HG02870 (cell line): ENCODE results near the gene SUPT20H.
"Not testable (repeated sequence)": the region's sequence is repeated elsewhere in the genome, so short reads cannot be mapped to it uniquely, and the experiment has no call there.

Experiments used
- ATAC-seq: cut with Tn5 transposase; IDR thresholded peaks from one replicate; pipeline ENCODE4 v1.9.1; 2021; ENCODE audit warnings: mild to moderate bottlenecking, moderate library complexity; ENCODE audit not compliant: unreplicated experiment

SUPT20H gene

GRCh38 chr13:37070145-37070695 lies 10.7 kb upstream of the SUPT20H start:
- no peak for ATAC-seq

- no peak for ATAC-seq
Measured at GRCh38 chr13:37069597-37070103, 10.2 kb upstream of the SUPT20H start.

- ATAC-seq: no peak
Measured at GRCh38 chr13:37068962-37069361, 9.5 kb upstream of the SUPT20H start.

- ATAC-seq: no peak
Measured at GRCh38 chr13:37067874-37068273, 8.4 kb upstream of the SUPT20H start.

GRCh38 chr13:37065890-37066526 lies 6.5 kb upstream of the SUPT20H start:
- no peak for ATAC-seq

GRCh38 chr13:37059848-37060192 lies 332 bp upstream of the SUPT20H start:
- ATAC-seq: peak; percentile 19

GRCh38 chr13:37056228-37056627 lies 3.3 kb downstream of the SUPT20H start:
- not testable (repeated sequence) for ATAC-seq

GRCh38 chr13:37053111-37053510 lies 6.4 kb downstream of the SUPT20H start:
- not testable (repeated sequence) for ATAC-seq

GRCh38 chr13:37049810-37050209 lies 9.7 kb downstream of the SUPT20H start:
- ATAC-seq: no peak

- ATAC-seq: no peak
Measured at GRCh38 chr13:37047846-37048245, 11.6 kb downstream of the SUPT20H start.

GRCh38 chr13:37047032-37047431 lies 12.5 kb downstream of the SUPT20H start:
- no peak for ATAC-seq

- no peak for ATAC-seq
Measured at GRCh38 chr13:37046062-37046461, 13.4 kb downstream of the SUPT20H start.

- ATAC-seq: no peak
Measured at GRCh38 chr13:37040789-37041188, 18.7 kb downstream of the SUPT20H start.

- ATAC-seq: no peak
Measured at GRCh38 chr13:37039896-37040295, 19.6 kb downstream of the SUPT20H start.

GRCh38 chr13:37037241-37037640 lies 22.2 kb downstream of the SUPT20H start:
- ATAC-seq: no peak

GRCh38 chr13:37029617-37030016 lies 29.9 kb downstream of the SUPT20H start:
- ATAC-seq: no peak

GRCh38 chr13:37027639-37028038 lies 31.8 kb downstream of the SUPT20H start:
- ATAC-seq: no peak

- ATAC-seq: no peak
Measured at GRCh38 chr13:37026771-37027170, 32.7 kb downstream of the SUPT20H start.

- no peak for ATAC-seq
Measured at GRCh38 chr13:37023871-37024270, 35.6 kb downstream of the SUPT20H start.

- no peak for ATAC-seq
Measured at GRCh38 chr13:37014609-37015008, 44.9 kb downstream of the SUPT20H start.

- no peak for ATAC-seq
Measured at GRCh38 chr13:37011788-37012187, 47.7 kb downstream of the SUPT20H start.

- no peak for ATAC-seq
Measured at GRCh38 chr13:37011002-37011401, 48.5 kb downstream of the SUPT20H start.

- ATAC-seq: no peak
Measured at GRCh38 chr13:37010424-37010823, 49.1 kb downstream of the SUPT20H start.
